GM21381 (cell line): Measurements from ENCODE around the gene NUMB.

Source experiments
- ATAC-seq: cut with Tn5 transposase; IDR thresholded peaks from one replicate; pipeline ENCODE4 v1.9.1; 2021; ENCODE audit warnings: mild to moderate bottlenecking, moderate library complexity; ENCODE audit not compliant: unreplicated experiment

Gene NUMB

DNA sequence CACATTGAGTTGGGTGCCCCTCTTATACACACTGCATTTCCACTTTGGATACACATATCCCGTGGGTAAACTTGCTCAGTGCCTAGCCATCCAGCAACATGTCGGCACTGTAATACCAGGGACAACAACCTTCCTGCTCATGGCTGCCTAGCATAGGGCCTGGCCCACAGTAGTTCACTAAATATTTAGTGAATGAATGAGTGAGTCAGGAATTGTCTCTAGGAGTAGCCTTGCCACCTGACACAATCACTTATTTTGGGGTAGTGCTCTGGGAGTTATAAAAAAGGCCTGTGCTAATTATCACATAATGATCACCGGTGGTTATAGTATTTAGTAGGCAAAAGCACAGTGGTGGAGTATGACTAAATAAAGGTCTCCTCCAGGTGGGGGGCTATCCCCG lies 8.5 kb upstream of the NUMB start:
- ATAC-seq, result no peak

DNA sequence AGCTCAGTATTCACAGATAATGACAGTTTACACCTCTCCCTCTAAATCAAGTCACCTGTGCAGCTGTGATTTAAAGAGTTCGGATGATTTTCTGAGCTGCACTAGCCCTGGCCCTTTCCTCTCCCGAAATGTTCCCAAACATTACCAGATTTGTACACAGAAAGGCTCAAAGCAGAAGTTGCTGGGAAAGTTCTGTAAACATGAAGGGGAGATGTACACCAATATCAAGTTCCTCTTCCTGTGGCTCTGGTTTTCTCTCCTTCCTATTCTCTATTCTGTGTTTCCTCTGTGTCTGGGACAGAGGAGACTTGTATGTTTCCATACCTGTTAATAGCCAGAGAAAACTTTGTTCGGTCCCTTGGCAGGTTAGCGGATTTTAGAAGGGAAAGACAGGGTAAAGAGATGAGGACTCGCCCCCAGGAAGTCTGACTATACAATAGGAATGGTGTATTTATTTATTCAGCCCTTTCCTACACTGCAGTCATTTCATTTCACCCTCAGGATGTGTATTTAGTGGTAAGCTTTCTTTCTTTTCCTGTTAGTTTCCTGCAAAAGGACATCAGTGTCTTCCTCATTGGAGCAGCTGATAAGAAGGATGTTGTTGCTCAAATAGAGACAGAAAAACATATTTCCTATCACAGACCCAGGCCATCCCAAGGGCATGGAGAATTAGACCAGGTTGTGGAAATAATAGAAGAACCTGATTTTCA lies 7.6 kb upstream of the NUMB start:
- no peak for ATAC-seq

DNA sequence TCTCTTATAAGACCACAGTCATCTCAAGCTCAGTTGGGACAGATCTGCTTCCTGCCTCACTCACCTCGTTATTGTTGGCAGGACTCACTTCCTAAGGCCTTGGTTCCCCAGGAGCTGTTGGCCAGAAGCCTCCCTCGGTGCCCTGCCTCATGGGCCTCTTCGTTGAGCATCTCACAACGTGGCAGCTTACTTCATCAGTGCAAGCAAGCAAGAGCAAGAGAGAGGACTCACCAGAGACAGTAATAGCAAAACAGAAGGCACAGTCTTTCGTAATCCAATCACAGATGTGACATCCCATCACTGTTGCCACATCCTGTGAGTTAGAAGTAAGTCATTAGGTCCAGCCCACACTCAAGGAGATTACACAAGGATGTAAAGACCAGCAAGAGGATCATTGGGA lies 5.1 kb upstream of the NUMB start:
- ATAC-seq, result no peak

DNA sequence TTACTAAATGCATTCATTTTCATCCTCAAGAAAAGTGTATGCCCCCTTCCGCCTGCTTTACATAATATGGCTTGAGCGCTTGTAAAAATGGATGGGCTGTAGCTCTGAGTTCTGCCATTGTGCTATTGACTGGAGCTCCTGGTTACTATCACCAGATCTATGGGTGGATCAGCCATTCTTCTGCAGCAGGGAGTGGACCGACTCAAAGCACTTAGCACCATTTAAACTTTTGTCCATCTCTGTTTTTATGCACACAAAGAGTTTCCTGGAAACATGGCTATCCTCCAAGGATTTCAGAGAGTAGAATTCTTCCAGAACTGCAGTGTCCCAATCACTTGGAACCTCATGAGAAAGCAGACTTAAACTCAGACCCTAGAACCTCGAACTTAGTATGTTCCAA lies 4.5 kb upstream of the NUMB start:
- ATAC-seq, result no peak

DNA sequence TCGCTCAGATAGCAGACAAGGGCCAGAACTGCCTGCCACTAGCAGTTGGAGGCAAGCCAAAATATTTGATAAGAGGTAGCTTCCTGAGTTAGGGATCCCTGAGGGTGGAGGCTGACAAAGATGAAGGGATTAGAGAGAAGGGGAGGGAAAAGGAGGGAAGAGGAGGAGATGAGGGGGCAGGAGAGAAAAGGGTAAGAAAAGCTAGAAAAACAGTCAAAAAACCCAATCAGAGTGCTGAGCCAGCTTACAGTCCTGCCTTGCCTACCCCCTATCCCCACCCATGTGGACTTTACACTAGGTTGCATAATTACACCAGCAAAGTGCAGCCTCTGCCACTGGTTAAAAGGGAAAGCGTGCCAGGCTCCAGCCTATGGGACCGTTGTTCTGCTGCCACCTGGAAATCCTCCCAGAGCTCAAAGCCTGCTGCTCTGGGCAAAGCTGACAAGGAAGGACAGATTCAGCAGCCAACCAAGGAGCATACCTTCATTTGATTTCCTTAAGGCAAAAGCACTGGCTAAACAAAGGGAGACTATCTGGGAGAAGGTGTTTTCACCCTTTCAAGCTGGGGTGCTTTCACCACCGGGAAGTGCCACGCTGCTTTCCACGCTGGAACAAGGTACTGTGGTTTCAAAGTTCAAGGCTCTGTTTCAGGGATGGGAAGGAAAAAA lies 3.8 kb upstream of the NUMB start:
- ATAC-seq, result no peak

DNA sequence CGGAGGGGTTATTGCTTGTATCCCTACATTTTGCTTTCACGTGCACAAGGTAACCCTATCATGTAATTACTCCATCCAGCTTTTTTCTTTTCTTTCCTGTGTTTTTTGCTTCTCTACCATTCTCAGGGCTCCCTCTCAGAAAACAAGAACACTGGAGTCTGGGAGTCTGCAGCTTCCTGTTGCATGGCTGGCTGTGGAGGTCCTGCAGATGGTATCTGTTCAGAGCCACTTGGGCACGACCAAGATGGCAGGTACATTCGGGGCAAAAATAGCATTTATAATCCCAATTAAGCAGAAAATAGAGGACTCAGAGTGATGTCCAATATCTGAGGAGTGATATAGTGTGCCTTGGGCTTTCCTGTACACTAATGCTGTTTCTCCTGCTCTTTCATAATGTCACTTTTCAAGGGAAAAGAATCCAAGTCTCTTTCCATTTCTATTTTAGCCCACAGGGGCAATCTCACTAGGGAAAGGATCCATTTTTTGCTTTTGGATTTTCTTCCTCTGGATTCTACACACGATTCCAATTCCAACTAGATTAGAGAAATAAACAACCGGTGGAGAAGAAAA lies 3.2 kb upstream of the NUMB start:
- no peak for ATAC-seq

DNA sequence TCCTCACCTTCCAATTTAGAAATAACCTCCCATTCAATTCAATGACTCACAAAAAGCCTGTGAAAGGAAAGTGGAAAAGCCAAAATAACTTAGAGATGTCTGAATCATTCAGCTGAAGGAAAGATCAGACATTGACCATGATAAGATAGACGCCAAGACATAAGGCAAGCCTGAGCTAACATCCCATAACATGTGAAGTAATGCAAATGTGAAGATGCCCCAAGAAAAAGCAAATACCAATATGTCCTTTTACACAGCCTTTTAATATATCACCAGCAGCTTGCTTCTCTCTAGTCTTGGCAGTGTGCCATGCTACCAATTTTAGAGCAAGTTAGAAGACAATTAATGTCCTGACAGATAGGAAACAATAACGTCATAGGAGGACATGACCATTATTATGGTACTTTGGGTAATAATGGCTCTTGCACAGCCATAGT lies 2.4 kb upstream of the NUMB start:
- ATAC-seq, result no peak

DNA sequence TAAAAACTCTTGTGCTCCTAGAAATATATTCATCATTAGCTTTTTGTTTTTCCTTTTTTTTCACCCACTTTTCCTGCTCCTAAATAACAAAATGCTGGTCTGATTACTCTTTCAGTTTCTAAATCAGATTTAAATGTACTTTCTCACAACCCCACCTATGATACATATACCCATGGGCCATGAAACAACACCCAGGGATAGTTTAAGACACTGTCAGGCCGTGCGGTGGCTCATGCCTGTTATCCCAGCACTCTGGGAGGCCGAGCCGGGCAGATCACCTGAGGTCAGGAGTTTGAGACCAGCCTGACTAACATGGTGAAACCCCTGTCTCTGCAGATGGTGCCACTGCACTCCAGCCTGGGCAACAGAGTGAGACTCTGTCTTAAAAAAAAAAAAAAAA lies 1.6 kb upstream of the NUMB start:
- no peak for ATAC-seq

DNA sequence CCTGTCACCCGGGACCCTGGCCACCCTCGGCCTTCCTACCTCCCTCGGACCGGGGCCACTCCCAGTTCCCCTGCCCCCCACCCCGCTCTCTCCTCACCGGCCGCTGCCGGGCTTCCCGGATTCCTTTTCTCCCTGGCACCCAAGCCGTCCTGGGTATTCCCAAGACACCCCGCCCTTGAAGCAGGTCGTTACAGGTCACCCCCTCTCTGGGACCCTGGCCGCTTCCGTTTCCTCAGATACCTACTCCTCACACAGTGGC lies 493 bp downstream of the NUMB start:
- ATAC-seq, result no peak

DNA sequence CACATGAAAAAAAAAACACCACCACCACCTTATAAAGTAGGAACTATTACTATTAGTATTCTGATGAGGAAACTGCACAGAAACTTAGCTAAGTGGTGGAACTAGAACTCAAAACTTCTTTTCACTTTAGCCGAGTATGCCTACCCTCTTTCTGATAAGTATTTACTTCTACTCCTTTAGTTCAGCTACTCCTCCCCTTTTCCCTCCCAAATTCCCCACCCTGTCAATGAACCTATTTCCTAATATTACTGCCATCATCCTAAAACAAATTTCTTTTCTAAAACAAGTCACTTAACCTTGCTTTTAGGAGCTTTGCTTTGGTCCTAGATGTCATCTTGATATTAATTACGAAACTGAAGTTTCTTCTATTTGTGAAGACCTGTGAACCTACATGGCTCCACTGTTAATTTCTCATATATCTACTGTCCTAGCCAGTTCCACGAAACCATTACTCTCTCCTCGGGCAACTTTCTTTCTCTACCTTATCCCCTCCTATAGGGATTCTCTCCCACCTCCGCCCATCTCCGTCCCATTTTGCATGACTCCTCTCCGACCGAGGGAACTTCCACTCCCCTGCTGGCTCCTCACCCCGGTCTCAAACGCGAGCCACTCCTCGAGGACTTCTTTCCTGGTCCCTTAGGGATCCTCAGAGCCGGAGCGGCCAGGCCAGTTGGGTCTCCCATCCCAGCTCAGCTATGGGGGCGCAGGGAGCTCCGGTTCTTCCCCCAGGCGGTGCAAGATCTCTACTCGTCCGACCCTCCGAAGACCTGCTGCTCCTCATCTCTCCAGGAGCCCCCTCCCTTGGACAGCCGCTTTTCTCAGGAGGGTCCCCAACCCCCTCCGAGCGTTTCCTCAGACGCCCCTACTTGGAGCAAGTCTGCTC lies 1.1 kb downstream of the NUMB start:
- no peak for ATAC-seq

DNA sequence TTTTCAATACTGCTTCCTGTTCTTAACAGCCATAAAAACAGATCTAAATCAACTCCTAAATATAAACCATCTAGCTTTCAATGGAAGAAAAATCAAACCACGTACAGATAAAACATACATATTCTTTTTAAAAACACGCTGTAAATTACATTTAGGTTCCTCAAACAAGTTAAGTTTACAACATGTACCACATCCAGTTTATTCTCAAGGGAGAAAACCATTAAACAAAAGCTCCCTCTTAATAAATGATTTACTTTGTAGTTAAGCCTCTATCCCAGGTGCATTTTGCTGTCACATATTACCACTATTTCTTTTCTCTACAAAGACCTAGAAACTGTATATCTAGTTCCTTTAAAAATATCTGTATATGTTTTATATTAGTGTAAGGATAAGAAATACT lies 3.1 kb downstream of the NUMB start:
- no peak for ATAC-seq

DNA sequence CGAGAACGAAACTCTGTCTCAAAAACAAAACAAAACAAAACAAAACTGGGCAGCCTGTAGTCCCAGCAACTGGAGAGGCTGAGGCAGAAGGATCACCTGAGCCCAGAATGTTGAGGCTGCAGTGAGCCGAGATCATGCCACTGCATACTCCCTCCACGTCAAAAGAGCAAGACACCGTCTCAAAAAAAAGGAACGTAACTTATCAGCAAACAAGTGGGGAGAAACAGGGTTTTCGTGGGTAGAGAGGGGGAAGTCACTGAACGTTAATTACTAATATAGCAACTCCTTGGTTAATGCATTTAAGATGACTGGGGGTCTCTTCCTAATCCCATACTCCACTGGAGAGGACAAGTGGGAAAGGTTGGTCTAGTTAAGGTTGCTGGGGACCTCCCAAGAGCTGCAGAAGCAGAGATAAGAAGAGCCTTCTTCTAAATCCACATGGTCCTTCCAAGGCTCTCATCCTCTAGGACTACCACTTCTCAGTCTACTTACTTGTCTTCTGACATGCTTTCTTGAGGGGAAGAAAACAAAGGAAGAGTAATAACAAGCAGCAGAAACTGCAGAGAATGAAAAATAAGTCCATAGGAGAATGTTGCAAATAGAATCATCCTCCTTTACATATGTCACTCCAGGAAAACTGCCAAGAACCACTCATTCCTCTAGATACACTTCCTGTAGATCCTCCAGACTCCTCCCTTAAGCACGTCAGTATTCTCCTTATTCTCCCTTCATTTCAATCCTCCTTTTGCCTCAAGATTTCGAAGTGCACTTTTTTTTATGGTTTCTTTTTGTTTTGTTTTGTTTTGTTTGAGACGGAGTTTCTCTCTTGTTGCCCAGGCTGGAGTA lies 5.8 kb downstream of the NUMB start:
- ATAC-seq, result no peak

DNA sequence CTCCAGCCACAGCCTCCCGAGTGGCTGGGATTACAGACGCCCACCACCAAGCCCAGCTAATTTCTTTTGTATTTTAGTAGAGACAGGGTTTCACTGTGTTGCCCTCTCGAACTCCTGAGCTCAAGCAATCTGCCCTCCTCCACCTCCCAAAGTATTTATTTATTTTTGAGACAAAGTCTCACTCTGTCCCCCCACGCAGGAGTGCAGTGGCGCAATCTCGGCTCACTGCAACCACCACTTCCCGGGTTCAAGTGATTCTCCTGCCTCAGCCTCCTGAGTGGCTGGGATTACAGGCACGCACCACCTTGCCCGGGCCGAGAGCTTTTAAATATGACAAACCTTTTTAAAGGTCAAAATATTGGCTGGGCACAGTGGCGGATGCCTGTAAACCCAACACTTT lies 14.6 kb downstream of the NUMB start:
- ATAC-seq, result no peak

DNA sequence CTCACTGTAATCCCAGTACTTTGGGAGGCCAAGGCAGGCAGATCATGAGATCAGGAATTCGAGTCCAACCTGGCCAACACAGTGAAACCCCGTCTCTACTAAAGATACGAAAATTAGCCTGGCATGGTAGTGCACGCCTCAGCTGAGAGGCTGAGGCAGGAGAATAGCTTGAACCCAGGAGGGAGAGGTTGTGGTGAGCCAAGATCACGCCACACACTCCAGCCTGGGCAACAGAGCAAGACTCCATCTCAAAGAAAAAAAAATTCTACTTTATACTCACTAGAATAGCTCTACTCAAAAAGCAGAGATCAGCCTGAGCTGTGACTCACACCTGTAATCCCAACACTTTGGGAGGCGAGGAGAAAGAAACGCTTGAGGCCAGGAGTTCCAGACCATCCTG lies 17.1 kb downstream of the NUMB start:
- ATAC-seq, result no peak

DNA sequence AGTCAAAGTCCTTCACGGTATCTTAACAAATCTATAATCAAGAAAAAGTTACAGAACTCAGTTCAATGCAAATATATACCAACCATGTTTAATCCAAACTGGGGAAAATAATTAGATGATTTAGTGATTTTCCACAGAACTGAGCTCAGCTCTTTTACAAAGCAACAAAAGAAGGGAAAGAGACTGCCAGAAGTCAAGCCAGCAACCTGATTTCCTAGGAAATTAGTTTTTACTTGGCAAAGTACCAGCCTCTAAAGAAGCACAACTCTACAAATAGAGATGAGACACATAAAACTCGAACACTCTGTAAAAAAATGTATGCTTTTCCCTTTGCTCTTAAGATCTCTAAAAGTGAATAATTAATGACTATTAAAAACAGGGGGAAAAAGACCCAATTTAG lies 19.4 kb downstream of the NUMB start:
- no peak for ATAC-seq

DNA sequence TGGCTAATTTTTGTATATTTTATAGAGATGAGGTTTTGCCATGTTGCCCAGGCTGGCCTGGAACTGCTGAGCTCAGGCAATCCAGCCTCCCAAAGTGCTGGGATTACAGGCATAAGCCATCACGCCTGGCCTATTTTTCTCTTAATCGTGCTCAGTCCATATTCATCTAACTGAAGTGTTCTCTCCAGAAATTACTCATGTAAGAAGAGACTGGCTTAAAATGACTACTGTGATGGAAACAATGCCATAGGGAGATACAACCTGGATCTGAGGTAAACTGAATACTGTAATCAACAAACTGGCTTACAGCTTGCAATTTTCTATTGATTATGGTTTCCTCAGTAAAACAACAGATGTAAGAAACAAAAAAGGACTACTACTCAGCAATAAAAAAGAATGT lies 21.1 kb downstream of the NUMB start:
- ATAC-seq, result no peak

DNA sequence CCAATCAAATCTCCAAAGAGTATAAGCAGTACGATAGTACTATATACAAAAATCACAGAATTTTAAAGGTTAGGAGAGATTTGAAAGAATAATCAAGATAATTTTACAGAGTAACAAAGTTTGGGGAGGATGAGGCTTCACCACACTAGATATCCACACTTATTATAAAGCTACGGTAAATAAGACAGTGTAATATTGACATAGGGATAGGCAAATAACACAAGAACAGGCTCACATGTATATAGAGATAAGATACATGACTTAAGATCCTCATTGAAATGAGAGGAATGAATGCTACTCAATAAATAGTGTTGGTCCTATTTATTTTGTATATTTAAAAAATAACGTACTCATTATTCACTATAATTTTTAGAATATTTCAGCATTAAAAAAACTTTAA lies 26.2 kb downstream of the NUMB start:
- ATAC-seq, result no peak

DNA sequence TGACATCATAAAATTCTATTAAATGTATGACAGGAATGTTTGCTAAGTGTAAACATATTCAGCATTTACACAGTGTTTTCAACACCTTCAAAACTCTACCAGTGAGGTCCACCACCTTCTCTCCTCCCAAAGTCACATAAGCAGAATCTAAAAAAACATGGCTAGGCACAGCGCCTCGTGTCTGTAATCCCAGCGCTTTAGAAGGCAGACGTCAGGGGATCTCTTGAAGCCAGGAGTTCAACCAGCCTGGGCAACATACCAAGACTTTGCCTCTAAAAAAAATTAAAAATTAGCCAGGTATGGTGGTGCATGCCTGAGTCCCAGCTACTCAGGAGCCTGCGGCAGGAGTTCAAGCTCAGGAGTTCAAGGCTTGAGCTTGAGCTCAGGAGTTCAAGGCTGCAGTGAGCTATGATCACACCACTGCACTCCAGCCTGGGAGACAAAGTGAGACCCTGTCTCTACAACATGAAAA lies 30.0 kb downstream of the NUMB start:
- ATAC-seq, result no peak

DNA sequence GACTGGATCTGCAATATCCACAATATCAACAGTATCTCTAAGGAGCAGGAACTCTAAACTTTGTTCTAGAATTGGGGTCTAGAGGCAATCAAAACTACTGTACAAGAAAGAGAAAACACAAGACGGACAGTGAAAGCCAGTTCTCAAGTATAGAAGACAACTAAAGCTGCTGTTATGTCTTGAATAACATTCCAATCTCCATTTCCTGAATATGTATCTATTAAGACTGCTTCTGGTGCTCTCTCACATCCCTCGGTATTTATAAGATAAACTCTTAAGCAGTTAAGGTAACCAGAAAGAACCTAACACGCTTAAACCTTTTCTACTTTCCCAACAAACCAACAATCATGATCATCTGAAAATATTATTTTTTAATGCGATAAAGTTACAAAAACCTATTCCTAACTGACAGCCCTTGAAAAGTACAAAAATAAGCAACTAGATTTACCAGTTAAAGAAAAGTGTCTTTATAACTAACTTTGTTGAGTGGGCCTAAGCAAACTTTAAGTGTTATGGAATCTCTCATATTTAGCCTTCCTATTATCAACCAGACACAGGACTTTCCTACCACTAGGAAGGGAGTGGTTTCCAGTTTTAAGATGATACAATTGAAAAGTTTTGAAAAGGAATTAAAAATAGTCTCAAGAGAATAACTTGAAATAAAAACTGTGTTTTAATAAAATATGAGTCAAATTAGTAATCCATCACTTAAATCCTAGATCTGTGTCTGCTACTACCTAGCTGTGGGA lies 30.7 kb downstream of the NUMB start:
- no peak for ATAC-seq

DNA sequence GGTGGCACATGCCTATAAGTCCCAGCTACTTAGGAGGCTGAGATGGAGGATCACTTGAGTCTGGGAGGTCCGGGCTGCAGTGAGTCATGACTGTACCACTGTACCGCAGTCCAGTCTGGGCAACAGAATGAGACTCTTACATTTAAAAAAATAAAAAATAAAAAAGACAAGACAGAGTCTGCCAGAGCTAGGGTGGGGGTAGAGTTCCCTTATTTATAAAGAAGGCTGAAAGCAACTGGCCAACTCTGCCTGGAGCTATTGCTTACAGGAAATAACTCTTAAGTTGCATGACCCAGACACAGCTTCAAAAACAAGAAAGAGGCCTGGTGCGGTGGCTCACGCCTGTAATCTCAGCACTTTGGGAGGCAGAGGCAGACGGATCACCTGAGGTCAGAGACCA lies 31.5 kb downstream of the NUMB start:
- no peak for ATAC-seq
